Left ventricle myocardium inferior (tissue), 1 donor: ENCODE data around the gene KLHL7. TPM values are rescaled to one million over a fixed set of nuclear protein-coding genes. Genes with fewer than 3 reads are reported as not detected.
"Not testable (repeated sequence)": the region's sequence is repeated elsewhere in the genome, so short reads cannot be mapped to it uniquely, and the experiment has no call there.

Source experiments
- DNase-seq: peaks from one replicate; pipeline ENCODE4 v3.0.0-alpha.2; 2020
- H3K27ac ChIP-seq: fragments of 200-600 bp; replicated peaks from 2 replicates; pipeline ENCODE4 v1.8.0; 2021
- H3K27me3 ChIP-seq: fragments of 200-600 bp; 2 replicates; pipeline ENCODE4 v1.8.0; 2021; ENCODE audit warnings: low read depth
- H3K36me3 ChIP-seq: fragments of 200-600 bp; 2 replicates; pipeline ENCODE4 v1.8.0; 2021
- H3K4me1 ChIP-seq: fragments of 200-600 bp; 2 replicates; pipeline ENCODE4 v1.8.0; 2021
- H3K4me3 ChIP-seq: fragments of 200-600 bp; 2 replicates; pipeline ENCODE4 v1.8.0; 2021; ENCODE audit warnings: mild to moderate bottlenecking, moderate library complexity
- H3K9me3 ChIP-seq: fragments of 200-600 bp; replicated peaks from 2 replicates; pipeline ENCODE4 v1.8.0; 2021
- intact Hi-C: fragments of 100-400 bp; cut with micrococcal nuclease; formaldehyde crosslinking; loops from one replicate; pipeline ENCODE4 v1.11.0; 2022
- total RNA-seq: library from RNA; stranded (reverse); fragmentation: NEBNext Ultra II Directional; extraction: Animal tissue kit (Norgen Biotek cat#: 25700); gene quantifications from one replicate; pipeline ENCODE4 v1.2.1, GENCODE V29; 2021
- TF ChIP-seq, protein P1 (sequence below): fragments of 200-600 bp; IDR thresholded peaks from 2 replicates; pipeline ENCODE4 v1.8.0; 2021; ENCODE audit warnings: antibody characterized with exemption, mild to moderate bottlenecking, borderline replicate concordance
- donor health status: DM: no; HTN: yes; CAD: no; lungs with severe emphysema.

Gene KLHL7
- total RNA-seq, 1 donor from 2014 or later: 150 TPM

DNA sequence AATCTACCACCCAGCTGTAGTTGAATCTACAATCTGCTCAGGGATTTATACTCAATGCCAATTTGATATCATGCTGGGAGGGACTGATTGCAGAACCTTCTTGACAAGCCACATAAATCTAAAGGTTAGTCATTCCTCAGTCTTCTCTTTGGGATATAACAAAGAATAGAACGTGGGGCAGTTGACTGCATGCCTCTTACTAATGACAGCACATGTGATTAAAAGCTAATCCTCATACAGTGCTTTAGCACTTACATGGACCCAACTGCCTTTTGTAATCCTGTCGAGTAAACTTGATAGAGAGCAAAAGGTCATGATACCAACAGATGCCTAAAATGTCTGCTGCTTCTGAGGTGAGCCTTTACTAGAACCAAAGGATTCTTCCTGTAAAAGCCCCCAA is 12.3 kb downstream of the KLHL7 start:
- intact Hi-C loops: no loop called here
- Histone ChIP-seq H3K9me3 (no peaks in the 10 kb centered on the region), H3K4me1 (peaks cover 96% of the 10 kb centered on the region), H3K4me3 (peak overlapping the region; percentile 34), H3K27ac (peak overlapping the region; percentile 81), H3K27me3 (no peaks in the 10 kb centered on the region), H3K36me3 (peaks cover 25% of the 10 kb centered on the region)
- no peak for DNase-seq
- TF ChIP-seq, protein P1, sequence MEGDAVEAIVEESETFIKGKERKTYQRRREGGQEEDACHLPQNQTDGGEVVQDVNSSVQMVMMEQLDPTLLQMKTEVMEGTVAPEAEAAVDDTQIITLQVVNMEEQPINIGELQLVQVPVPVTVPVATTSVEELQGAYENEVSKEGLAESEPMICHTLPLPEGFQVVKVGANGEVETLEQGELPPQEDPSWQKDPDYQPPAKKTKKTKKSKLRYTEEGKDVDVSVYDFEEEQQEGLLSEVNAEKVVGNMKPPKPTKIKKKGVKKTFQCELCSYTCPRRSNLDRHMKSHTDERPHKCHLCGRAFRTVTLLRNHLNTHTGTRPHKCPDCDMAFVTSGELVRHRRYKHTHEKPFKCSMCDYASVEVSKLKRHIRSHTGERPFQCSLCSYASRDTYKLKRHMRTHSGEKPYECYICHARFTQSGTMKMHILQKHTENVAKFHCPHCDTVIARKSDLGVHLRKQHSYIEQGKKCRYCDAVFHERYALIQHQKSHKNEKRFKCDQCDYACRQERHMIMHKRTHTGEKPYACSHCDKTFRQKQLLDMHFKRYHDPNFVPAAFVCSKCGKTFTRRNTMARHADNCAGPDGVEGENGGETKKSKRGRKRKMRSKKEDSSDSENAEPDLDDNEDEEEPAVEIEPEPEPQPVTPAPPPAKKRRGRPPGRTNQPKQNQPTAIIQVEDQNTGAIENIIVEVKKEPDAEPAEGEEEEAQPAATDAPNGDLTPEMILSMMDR: no peak

DNA sequence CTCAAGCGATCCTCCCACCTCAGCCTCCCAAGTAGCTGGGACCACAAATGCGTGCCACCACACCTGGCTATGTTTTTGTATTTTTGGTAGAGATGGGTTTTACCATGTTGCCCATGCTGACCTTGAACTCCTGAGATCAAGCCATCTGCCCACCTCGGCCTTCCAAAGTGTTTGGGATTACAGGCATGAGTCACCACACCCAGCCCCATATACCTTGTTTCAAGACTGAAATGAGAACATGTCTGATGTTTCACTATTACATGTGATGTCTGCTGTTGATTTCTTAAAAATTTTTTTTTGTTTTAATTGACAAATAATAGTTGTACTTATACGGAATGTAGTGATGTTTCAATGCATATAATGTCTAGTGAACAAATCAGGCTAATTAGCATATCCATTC is 14.5 kb downstream of the KLHL7 start:
- intact Hi-C loops: no loop called here
- TF ChIP-seq, protein P1: no peak
- peak overlapping the region; percentile 81 for H3K27ac ChIP-seq
- no peaks in the 10 kb centered on the region for H3K27me3 ChIP-seq
- peaks cover 35% of the 10 kb centered on the region for H3K36me3 ChIP-seq
- H3K4me1 ChIP-seq: peaks cover 90% of the 10 kb centered on the region
- no peak overlapping the region for H3K4me3 ChIP-seq
- no peak for DNase-seq
- no peaks in the 10 kb centered on the region for H3K9me3 ChIP-seq

GRCh38 chr7:23121165-23121564 is 15.6 kb downstream of the KLHL7 start:
- Histone ChIP-seq H3K36me3 (peaks cover 46% of the 10 kb centered on the region), H3K9me3 (no peaks in the 10 kb centered on the region), H3K4me1 (peaks cover 90% of the 10 kb centered on the region), H3K27ac (peak overlapping the region; percentile 81), H3K27me3 (no peaks in the 10 kb centered on the region), H3K4me3 (no peak overlapping the region)
- intact Hi-C loops: no loop called here
- TF ChIP-seq, protein P1: no peak
- DNase-seq: no peak

DNA sequence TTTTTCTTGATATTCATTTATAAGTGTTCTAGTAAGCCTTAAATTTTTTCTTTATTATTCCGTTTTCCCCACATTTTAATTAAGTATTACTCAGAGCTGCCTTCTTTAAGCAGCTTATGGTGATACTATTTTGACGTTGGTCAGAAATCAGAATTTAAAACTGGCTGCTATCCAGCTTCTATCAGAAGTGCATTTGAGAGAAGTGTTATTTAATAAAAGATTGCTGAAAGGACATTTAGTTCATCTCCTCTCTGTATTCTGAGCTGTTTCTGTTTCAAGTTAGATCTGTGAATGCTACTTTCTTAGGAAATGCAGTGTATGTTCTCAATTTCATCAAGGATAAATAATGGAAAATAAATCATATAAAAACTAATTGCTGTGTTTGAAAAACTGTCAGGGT is 17.4 kb downstream of the KLHL7 start:
- Histone ChIP-seq H3K27me3 (no peaks in the 10 kb centered on the region), H3K4me3 (peak overlapping the region; percentile 30), H3K4me1 (peaks cover 81% of the 10 kb centered on the region), H3K27ac (peak overlapping the region; percentile 81), H3K36me3 (peaks cover 64% of the 10 kb centered on the region), H3K9me3 (no peaks in the 10 kb centered on the region)
- no peak for DNase-seq
- TF ChIP-seq, protein P1: no peak
- intact Hi-C loops: no loop called here

DNA sequence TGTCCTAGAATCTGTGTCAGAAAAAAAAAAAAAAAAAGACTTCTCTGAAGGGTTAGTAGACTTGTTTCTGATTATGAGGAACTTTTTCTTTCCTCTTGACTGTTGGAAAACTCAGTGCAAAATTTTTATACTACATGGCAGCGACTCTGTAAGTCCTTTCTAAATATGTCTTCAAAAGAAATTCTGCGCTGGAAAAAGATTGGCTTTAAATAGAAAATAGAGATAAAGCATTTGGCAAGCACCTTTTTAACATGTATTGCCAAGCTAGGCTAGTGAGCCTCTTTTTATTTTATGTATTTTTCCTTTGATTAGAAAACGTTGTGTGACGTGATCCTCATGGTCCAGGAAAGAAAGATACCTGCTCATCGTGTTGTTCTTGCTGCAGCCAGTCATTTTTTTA is 17.9 kb downstream of the KLHL7 start:
- Histone ChIP-seq H3K27me3 (no peaks in the 10 kb centered on the region), H3K4me3 (peak overlapping the region; percentile 30), H3K27ac (peak overlapping the region; percentile 81), H3K9me3 (no peaks in the 10 kb centered on the region), H3K4me1 (peaks cover 78% of the 10 kb centered on the region), H3K36me3 (peaks cover 68% of the 10 kb centered on the region)
- intact Hi-C loops: no loop called here
- TF ChIP-seq, protein P1: no peak
- DNase-seq: no peak

DNA sequence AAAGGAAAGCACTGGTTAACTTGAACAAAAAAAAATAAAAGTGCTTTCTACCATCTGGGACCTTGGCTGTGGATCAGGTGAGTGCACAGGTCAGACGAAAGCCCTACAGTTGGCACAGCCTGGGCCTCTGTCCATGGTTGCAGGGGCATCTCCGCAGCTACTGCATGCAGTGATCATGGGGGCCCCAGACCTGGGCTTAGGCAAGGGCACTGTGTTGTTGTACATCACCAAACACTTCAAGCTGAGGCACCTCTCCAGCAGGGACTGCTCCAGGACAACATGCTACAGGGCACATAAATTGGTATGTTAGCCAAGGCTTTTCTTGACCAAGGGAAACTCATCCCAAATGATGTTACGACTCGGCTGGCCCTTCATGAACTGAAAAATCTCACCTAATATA is 23.5 kb downstream of the KLHL7 start:
- peak; percentile 46 for DNase-seq
- H3K9me3 ChIP-seq: peaks cover 15% of the 10 kb centered on the region
- TF ChIP-seq, protein P1: no peak
- peak overlapping the region; percentile 76 for H3K27ac ChIP-seq
- peaks cover 52% of the 10 kb centered on the region for H3K4me1 ChIP-seq
- H3K27me3 ChIP-seq: no peaks in the 10 kb centered on the region
- no peak overlapping the region for H3K4me3 ChIP-seq
- peaks cover 74% of the 10 kb centered on the region for H3K36me3 ChIP-seq
- intact Hi-C loops: no loop called here

DNA sequence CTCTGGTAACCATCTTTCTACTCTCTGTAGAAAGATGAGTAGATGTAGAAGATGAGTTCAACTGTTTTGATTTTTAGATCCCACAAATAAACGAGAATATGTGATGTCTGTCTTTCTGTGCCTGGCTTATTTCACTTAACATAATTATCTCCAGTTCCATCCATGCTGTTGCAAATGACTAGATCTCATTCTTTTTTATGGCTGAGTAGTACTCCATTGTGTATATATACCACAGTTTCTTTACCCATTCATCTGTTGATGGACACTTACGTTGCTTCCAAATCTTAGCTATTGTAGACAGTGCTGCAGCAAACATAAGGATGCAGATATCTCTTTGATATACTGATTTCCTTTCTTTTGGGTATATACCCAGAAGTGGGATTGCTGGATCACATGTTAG is 26.2 kb downstream of the KLHL7 start:
- H3K27me3 ChIP-seq, DNase-seq, H3K4me3 ChIP-seq, intact Hi-C loops, H3K27ac ChIP-seq: not testable (repeated sequence)
- H3K9me3 ChIP-seq: peaks cover 15% of the 10 kb centered on the region
- H3K4me1 ChIP-seq: peaks cover 50% of the 10 kb centered on the region
- H3K36me3 ChIP-seq: peaks cover 47% of the 10 kb centered on the region
